HG03097 (cell line): Measurements from ENCODE around the gene EPHX1.

Source experiments
- ATAC-seq: cut with Tn5 transposase; IDR thresholded peaks from one replicate; pipeline ENCODE4 v1.9.1; 2021; ENCODE audit not compliant: unreplicated experiment, low FRiP score

Gene EPHX1

DNA sequence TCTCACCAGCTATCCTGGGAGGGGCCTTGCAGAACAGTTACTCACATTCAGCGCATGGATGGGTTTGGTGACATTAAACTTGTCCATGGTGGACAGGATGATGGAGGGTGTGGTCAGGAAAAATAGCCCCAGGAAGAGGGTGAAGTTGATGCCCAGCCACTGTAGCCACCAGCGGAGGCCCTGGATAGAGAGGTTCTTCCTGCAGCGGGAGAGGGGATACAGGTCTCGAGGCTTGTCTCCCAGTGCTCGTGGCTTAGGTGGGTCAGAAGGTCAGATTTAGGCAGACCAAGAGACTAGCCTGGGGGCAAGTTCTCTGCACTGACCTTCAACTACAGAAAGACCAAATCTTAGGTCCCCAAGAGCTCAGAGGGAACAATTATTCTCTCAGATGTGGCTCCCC, 49.2 kb downstream of the EPHX1 start:
- ATAC-seq, result no peak

- ATAC-seq, result no peak
Observed at GRCh38 chr1:225860107-225860506, 50.2 kb downstream of the EPHX1 start.

- no peak for ATAC-seq
Observed at GRCh38 chr1:225860876-225861441, 51.0 kb downstream of the EPHX1 start.

DNA sequence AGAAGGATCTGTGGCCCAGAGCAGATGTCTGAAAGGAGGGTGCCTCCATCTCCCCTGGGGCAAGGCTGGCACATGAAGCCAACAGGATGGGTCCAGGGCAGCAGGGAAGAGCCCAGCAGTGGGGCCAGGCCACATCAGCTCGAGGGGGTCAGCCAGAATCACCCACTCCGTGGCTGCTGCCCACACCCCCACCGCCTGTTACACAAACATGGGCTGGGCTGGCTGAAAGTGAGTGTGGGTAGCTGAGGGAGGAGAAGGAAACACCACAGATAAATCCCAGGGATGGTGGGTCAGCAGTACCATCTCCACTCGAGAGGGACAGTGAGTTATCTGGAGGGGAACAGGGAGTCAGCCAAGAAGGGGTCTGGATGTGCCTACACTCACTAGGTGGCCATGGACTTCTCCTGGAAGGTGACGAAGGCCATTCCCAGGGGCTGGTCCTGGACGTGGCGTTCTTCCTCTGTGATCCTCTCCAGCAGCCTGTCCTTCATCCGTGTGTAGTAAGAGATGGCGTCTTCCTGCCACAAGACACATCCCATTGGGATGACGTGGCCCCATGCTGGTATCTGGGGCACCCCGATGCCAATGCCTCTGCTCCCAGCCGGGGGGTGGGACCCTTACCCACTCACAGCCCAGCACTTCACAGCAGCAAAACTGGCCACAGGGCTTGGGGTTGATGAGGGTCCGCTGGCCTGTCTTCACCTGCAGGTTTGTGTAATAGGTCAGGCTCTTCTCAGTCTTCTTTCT, 52.1 kb downstream of the EPHX1 start:
- no peak for ATAC-seq

- no peak for ATAC-seq
Observed at GRCh38 chr1:225862581-225862950, 52.6 kb downstream of the EPHX1 start.

- ATAC-seq, result no peak
Observed at GRCh38 chr1:225863167-225863566, 53.2 kb downstream of the EPHX1 start.

DNA sequence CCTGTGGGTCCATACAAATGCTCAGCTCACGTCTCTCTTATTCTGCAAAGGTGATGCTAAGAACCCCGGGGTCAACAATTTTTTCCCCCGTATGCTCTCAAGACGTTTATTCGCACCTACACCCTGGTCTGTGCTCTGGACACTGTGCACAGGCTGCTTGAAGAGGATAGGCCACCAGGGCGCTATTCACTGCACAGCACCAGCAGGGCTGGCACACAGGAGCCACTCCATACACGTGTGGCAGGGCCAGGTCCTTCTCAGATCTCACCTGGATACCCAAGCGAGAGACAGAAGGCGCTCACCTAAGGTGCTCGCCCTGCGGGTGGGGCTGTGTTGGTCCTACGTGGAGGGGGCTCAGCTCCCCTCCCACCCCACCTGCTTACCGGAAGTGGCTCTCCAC, 55.6 kb downstream of the EPHX1 start:
- ATAC-seq, result no peak

GRCh38 chr1:225866061-225866837, 56.3 kb downstream of the EPHX1 start:
- ATAC-seq, result no peak

DNA sequence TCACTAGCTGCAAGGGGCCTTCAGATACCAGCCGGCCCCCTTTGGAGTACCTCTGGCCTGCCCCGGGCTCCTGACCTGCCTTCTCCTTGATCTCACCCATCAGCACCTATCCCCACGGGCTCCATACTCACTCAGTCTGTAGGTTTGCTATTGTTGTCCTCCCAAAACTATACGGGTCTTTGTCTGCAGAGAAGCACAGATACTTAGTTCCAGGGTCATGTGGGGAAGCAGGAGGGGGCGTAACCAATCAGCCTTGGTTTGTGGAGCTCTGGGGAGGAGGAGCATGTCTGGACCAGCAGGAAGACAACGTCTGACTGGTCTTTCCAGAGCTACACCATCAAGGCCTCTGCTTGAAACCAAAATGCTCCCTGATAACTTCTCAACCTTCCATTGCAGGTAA, 57.1 kb downstream of the EPHX1 start:
- ATAC-seq, result no peak

DNA sequence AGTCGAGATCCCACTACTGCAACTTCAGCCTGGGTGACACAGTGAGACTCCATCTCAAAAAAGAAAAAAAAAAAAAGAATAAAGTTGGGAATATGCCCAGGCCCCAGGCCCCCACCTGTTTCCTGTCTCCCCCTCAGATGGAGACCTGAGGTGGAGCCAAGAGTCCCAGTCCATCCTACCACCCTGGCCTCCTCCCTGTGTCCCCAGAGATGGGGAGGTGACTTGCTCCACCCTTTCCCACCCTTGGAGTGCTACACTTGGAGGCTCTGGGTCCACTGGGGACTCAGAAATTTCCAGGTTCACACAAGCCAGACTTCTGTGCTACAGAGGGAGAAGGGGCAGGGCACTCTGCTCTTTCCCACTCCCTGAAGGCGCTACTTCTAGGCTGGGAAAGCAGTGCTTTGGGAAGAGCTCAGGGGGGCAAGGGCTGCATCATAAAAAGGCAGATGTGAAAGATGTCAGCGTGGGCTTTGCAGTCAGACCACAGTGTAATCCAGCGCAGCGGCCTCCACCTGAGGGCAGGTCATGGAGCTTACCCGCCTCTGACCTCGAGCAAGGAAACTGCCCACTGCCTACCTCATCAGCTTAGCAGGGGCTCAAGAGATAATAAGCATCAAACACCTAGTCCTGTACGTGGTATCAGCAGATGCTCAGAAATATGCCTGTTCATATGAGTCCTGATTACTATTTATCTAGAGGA, 58.9 kb downstream of the EPHX1 start:
- ATAC-seq, result no peak

GRCh38 chr1:225870911-225871310, 61.0 kb downstream of the EPHX1 start:
- ATAC-seq, result no peak

- ATAC-seq, result no peak
Observed at GRCh38 chr1:225871359-225872074, 61.6 kb downstream of the EPHX1 start.

GRCh38 chr1:225872075-225872430, 62.1 kb downstream of the EPHX1 start:
- ATAC-seq, result no peak

GRCh38 chr1:225873281-225873850, 63.4 kb downstream of the EPHX1 start:
- no peak for ATAC-seq

GRCh38 chr1:225874431-225874830, 64.5 kb downstream of the EPHX1 start:
- ATAC-seq, result no peak

DNA sequence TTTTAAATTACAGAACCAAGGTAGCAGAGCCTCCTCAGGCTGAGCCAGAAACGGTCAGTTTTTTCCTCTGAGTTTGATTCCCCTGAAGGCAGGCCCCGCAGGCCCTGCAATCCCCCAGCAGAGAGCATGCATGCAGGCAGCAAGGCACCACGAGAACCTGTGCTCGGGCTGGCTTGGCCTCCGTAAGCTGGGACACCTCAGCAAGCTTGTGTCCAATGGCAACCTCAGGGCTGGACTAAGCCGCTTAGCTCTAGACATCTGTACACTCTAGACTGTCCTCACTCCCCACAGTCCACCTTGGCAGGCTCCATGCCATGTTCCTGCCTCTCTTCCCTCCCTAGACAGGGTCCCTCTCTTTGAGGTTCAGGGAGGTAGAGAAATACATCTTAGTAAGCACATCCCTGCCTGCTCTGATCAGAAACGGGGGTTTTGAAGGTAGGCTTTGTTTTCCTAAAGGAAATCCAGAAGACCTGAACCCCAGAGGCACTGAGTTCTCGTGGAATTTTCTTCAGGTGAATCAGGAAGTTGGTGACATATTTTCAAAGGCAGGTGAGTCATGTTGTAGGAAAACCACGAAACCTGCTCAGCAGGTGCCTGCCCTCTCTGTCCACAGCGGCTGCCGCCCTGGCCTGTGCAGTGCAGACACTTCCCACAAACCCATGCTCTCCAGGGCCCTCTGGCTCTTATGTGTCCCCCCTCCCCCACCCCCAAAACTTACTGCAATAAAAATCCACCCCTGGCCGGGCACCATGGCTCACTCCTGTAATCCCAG, 65.3 kb downstream of the EPHX1 start:
- ATAC-seq, result no peak

DNA sequence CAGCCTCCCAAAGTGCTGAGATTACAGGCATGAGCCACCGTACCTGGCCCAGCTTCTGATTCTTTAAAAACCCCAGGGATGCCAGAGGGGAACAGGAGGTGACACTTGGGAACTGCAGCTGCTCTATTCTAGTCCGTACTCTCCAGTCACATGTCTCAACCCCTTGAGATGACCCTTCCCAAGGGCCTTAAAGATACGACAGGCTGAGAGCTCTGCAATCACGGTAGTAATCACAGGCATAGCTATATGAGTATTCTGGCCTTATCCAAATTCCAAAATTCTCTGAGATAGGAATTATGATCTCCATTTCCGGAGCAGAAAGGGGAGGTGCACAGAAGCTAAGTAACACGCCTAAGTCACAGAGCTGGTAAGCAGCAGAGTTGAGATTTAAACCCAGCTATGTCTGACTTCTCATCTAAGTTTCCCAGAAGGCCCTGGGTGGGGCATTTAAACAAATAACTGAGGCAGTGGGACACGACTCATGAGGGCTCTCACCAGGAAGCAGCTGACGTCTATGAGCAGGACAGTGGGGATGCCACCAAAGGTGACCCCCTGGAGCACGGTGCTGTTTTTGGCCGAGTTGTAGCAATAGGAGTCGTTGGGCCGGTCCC, 67.1 kb downstream of the EPHX1 start:
- ATAC-seq, result no peak

GRCh38 chr1:225877580-225877979, 67.7 kb downstream of the EPHX1 start:
- ATAC-seq, result no peak

- ATAC-seq, result no peak
Observed at GRCh38 chr1:225878282-225878681, 68.4 kb downstream of the EPHX1 start.
